Tibial nerve (tissue), 3 donors: ENCODE data around the gene HPSE2.

Experiments
- POLR2A ChIP-seq, 2 donors: fragments of 450-650 bp; IDR thresholded peaks; one replicate each; pipeline ENCODE4 v1.6.1; 2017; ENCODE audit warnings: antibody characterized with exemption in 2 of 2, mild to moderate bottlenecking in 2 of 2, moderate library complexity in 2 of 2
- TF ChIP-seq, protein P1 (sequence below), 5 experiments: fragments of 200-600 bp in 3 of 5; fragments of 450-650 bp in 2 of 5; sonication (generic) in 3 of 5; IDR thresholded peaks; one replicate each; pipeline ENCODE4 v1.5.1; 2016 to 2019; ENCODE audit warnings: antibody characterized with exemption in 5 of 5, mild to moderate bottlenecking in 3 of 5, moderate library complexity in 2 of 5

DNA sequence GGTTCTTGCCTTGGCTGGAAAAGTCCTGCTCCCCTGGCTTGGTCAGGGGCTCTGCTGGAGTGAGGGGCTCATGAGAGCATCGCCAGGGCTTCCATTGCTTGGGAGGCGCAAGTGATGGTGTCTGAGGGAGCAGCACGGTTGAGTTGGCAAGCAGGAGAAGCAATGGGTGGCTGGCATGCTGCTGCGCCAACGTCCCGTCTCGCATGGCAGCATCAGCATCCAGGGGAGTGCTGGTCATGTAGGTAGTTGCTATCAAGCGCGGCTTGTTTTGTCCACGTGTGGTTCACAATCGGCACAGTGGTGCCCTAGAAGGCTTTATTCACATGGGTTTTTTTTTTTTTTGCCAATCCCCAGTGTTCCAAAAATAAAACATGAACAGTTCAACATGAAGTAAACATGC lies 824.5 kb downstream of the HPSE2 start:
- TF ChIP-seq, protein P1, sequence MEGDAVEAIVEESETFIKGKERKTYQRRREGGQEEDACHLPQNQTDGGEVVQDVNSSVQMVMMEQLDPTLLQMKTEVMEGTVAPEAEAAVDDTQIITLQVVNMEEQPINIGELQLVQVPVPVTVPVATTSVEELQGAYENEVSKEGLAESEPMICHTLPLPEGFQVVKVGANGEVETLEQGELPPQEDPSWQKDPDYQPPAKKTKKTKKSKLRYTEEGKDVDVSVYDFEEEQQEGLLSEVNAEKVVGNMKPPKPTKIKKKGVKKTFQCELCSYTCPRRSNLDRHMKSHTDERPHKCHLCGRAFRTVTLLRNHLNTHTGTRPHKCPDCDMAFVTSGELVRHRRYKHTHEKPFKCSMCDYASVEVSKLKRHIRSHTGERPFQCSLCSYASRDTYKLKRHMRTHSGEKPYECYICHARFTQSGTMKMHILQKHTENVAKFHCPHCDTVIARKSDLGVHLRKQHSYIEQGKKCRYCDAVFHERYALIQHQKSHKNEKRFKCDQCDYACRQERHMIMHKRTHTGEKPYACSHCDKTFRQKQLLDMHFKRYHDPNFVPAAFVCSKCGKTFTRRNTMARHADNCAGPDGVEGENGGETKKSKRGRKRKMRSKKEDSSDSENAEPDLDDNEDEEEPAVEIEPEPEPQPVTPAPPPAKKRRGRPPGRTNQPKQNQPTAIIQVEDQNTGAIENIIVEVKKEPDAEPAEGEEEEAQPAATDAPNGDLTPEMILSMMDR (IDR thresholded peaks at IDR 0.05), result no peak
- no peak for TF ChIP-seq POLR2A (IDR thresholded peaks at IDR 0.05)
